ENCODE measurements around the gene NSD1.
"Not testable (repeated sequence)": the region's sequence is repeated elsewhere in the genome, so short reads cannot be mapped to it uniquely, and the experiment has no call there.

The NSD1 gene

DNA sequence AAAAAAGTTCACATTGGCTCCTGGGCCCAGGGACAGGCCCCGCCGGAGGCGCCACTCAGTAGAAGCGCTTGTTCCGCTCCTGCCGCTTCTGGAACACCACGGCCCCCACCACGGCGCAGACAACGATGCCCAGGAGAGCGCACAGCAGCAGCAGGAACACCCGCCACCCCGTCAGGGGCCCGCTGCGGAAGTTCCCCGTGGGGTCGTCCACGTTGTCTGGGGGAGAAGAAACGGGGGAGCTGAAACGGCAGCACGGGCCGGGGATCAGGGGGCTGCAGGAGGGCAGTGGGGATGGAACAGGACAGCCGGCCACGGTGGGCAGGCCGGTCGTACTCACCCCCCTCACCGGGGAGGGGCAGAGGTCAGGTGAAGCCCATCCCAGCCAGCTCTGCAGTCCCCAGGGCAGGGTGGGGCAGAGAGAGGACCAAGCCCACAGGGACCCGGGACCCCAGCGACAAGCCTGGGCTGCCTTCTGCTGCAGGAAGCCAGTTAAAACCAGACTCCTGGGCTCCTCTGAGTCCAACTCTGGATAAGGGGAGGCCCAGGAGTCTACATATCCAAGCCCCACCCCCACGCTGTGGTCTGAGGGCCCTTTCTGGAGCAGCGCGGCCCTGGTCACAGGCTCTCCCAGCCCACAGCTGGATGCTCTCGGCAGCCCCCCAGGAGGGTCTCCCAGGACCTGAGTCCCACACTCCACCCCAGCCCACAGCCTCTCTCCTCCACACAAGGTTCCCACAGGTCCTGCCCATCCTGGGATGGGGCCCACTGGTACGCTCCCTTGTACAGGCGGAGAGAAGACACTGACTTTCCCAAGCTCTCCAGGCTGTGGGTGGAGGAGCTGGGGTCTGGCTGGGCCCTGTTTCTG lies 198.7 kb downstream of the NSD1 start:
- no peak for DNase-seq

DNA sequence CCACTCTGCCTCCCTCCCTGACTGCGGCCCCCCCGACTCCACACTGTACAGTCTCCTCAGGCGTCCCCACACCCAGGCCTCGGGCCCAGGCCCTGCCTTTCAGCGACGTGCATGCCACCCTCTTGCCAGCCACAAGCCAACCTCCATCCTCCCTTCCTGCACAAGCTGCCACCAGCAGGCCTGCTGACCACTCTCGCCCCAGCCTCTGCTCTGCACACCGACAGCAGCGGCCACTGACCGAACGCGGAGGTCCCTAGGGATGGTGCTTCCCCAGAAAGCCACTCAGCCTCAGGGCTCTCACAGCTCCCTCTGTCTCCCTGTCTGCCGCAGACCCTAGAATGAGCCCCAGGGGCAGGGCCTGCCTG lies 199.3 kb downstream of the NSD1 start:
- DNase-seq = no peak

DNA sequence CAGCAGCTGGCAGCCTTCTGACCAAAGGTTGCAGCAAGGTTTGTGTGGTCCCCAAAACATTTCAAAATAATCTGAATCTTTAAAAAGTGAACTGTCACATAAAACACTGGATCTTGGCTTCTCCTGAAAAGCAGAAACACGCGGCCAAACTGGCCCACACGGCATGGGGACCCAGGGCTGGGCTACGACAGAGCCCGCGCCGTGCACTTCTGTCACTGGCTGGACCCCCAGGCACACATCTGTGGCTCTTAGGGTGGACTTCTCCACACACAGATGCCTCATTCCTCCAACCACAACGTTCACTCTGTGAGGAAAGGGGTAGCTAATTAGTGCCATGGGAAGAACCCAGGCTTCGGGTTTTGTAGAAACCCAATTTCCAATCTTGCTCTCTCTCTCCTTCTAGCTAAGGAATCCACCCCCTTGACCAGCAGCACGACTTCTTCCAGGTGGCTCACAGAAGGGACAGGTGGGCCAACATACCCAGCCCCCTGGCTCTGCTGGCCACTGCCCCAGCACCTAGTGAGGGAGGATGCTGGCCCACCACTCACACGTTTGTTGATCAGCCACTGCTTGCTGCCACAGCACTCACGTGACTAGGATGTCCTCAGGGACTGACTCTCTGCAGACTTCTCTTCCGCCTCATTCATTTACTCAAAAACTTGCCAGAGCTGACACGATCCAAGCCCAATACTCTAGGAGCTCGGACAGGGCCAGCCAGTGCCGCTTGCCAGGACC lies 200.0 kb downstream of the NSD1 start:
- DNase-seq = no peak

DNA sequence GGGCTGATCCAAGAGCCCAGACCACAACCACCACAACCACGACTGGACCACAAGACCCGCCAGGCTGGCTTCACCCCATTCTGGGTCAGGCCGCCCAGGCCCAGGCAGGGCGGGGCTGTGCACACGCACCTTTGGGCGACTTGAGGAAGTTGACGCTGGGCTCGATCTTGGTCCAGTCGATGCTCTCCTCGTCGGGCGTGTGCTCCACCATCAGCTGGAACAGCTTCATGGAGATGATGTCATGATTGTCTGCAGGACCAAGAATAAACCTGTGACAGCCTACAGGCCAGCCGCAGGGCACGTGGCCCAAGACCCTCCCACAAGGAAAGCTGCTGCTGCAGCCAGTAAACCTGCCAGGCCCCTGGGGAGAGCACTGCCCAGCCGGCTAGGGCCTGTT lies 200.6 kb downstream of the NSD1 start:
- DNase-seq = no peak

DNA sequence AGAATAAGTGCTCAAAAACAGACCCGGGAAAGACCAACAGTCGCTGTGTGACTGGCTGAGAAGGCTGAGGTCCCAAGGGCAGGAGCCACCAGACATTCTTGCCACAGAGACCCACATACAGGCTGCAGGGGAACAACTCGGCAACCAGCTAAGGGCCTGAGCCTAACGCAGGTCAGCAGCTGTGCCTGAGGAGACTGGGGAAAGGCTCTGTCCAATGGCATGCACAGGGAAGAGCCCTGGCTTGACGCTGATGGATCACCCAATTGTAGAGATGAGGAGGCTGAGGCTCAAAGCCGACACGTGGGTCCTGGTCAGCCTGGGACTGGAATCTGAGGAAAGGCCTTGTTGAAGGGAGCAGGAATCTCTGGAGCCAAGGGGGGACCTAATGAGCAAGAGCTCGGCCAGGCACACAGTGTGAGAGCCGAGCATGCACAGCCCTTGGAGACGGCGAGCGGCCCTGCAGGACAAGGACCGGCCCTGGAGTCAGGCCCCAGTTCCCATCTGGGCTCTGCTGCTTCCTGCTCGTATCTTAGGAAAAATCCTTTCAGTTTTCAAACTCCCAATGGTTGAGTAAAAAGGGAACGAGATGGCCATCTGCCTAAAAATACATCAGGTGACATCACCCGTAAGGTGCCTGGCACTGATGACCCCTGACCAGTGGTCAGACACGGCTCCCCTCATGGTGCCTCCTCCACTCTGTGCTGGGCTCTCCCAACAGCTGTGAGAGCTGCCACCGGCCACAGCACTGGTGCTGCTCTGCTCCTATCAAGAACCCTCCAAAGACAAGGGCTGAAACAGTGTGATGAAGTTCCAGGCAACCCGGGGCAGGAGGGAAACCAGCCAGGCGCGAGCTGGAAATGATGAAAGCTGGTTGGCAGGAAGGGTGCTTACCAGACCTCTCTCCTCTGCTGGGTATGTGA lies 201.5 kb downstream of the NSD1 start:
- DNase-seq = no peak

DNA sequence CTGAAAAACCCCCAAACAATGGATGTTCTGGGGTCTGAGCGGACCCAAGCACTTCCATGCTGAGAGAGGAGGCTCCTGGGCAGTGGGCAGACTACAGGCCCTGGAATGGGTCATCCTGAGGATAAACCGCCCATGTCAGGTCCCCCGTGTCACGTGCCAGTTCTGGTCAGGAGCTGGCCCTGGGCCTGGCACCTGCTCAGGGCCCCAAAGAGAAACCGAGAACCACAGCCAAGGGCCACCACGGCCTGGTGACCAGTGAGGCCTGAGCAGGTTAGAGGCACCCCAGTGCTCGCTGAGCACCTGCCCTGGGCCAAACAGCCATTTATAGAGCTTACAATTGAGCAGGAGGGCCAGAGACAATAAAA lies 202.1 kb downstream of the NSD1 start:
- no peak for DNase-seq

DNA sequence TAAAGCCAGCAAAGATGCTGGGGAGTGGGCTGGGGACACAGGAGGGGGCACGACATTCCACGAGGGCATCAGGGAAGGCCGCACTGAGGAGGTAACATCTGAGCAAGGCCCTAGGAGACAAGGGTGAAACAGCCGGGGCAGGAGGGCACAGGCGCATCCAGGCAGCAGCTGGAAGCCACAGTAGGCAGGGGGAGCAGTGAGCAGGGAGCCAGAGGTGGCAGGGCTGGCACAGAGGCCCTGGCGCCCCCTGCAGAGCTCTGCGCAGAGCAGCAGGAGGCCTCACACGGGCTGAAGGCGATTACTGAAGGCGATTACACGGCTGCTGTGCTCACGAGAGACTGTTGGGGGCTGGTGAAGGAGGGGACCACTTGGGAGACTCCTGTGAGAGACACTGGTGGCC lies 202.5 kb downstream of the NSD1 start:
- DNase-seq = no peak

DNA sequence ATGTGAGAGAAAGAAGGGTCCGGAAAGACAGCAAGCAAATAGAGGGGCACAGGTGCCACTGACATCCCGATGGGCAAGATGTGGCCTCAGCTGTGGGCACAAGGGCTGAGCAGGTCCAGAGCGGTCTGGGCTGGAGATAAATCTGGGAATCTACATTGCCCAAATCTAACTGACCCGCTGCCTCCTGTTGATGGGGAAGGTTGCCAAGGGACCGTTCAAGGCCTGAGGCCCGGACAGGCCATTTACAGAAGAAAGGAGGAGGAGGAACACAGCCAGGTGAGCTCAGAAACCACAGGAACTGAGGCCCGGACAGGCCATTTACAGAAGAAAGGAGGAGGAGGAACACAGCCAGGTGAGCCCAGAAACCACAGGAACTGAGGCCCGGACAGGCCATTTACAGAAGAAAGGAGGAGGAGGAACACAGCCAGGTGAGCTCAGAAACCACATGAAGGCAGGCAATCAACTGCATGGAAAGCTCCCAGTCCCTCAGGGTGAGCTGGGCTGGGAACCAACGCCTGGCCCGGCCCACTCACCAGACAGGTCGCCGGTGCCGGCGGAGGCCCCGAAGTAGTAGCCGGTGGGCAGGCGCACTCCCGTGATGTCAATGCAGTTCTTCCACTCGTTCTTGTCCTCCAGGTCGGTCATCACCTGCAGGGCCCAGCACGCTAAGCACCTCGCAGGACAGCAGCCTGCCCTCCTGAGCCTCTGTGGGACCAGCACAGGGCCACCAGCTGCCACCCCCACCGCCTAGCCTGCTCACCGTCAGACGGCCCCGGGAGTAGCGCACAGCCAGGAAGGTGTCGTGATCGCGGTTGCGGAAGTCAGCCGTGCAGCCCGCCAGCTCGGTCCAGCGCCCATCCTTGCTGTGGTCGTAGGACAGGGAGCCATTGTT lies 203.3 kb downstream of the NSD1 start:
- no peak for DNase-seq

DNA sequence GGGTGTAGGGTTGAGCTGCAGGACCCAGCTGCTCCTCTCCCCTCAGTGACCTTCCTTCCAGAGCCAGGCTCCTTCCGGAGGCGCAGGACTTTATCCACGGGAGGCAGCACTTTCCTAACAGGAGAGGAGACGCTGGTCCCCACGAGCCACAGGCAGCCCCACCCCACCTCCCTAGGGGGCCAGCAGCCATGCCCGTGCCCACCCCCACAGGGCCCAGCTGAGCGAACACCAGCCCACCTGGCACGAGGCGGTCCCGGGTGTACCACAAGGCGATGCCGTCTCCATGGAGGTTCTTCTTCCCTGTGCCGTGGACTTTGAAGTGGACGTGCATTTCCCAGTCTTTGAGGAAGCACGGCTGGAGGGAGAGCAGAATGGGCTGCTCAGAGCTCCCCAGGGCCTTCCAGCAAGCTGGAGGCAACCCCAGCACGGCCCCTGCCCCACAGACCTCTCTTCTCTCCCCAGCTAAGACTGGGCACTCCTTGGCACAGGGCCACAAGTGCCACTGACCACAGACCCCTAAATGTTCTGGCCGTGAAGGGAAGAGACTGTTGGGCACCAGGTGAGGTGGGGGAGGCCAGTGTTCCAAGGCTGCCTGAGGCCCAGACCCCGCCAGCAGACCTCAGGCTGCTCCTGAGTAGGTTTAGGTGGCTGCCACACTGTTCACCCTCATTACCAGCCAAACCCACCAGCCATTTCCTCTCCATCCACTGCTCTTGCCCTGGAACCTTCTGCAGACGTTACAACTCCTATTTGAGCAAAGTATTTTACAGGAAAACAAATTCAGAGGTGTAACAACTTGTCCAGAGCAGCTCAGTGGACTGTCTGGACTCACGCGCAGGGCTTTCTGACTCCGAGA lies 204.9 kb downstream of the NSD1 start:
- no peak for DNase-seq

DNA sequence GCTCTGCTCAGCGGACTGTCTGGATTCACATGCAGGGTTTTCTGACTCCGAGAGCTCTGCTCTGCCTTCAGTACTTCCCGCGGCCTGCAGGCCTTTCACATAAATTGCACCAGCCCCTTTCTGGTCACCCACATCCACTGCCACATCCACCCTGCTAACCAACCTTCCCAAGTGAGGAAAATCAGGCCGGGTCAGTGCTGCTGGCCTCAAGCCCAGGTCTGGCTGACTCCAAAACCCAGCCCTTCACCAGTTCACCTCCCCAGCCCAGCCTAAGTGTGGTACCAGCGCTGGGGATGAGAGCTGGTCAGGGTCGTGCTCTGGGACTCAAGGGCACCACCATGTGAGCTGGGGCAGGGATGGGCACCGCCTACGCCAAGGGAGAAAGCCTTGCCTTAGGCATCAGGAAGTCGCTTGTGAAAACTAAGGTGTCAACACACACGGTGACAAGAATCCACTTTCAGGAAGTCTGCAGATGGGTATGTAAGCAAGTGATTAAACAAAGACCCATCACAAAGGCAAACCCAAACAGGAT lies 205.6 kb downstream of the NSD1 start:
- no peak for DNase-seq

DNA sequence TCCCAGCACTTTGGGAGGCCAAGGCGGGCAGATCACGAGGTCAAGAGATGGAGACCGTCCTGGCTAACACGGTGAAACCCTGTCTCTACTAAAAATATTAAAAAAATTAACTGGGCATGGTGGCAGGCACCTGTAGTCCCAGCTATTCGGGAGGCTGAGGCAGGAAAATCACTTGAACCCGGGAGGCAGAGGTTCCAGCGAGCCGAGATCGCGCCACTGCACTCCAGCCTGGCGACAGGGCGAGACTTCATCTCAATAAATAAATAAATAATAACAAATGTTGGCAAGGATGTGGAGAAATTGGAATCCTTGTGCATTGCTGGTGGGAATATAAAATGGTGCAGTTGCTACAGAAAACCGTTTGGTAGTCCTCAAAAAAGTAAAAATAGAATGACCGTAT lies 209.4 kb downstream of the NSD1 start:
- not testable (repeated sequence) for DNase-seq

DNA sequence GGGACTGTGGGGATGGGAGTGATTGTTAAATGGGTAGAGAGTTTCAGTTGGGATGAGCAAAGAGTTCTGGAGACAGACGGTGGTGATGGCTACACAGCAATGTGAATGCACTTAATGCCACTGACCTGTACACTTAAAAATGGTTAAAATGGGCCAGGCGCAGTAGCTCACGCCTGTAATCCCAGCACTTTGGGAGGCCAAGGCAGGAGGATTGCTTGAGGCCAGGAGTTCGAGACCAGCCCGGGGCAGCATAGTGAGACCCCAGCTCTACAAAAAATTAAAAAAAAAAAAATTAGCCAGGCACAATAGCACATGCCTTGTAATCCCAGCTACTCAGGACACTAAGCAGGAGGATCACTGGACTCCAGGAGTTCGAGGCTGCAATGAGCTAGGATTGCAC lies 210.2 kb downstream of the NSD1 start:
- DNase-seq = no peak

DNA sequence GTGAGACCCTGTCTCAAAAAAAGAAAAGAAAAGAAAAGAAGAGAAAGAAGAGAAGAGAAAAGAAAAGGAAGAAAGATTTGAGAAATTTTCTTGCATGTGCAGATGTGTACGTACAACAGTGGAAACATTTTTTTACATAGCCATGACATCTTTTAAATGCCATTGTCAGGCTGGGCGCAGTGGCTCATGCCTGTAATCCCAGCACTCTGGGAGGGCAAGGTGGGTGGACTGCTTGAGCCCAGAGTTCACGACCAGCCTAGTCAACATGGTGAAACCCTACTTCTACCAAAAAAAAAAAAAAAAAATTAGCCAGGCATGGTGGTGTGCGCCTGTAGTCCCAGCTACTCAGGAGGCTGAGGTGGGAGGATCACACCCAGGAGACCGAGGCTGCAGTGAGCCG lies 211.3 kb downstream of the NSD1 start:
- no peak for DNase-seq

DNA sequence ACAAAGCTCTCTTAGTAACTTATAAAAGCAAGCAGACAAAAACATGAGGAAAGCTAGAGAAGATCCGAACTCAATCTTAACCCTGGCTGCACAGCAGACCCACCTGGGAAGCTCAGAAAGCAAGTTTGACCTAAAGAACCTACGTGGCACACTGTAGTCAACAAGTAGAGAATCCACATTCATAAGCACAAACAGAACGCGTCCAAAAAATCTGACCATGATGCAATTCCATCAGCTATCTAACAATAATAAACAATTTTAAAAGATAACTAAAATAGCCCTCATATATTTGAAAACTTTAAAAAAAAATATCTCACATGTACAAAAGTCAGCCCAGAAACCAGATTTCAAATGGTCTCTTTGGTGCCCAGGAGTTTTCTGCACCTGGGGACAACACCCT lies 213.2 kb downstream of the NSD1 start:
- DNase-seq = no peak

DNA sequence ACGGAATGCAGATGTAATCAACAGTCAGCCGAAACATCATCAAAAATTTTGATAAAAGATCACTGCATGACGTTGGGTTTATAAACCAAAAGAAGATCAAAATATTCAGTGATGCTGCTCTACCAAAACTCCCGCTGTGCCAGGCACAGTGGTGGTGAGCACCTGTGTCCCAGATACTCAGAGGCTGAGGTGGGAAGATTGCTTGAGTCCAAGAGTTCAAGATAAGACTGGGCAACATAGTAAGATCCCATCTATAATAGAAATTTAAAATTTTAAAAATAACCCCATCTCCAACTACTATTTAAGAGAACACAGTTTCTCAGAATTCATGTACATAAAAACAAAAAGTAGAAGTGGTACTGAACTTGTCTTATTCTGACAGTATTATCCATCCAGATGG lies 214.1 kb downstream of the NSD1 start:
- DNase-seq = no peak

DNA sequence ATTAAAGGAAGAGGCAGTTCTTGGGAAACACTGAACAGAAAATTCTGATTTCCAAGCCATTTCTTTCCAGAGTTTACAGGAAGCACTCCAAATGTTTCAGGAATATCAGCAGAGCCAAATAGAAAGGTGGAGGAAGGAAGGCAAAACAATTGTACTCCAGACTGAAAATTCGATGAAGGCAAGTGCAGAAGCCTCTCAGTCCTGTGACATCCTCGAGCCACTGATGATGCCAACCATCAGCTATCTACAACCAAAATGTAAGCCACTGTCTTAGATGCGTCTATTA lies 215.7 kb downstream of the NSD1 start:
- DNase-seq = no peak

DNA sequence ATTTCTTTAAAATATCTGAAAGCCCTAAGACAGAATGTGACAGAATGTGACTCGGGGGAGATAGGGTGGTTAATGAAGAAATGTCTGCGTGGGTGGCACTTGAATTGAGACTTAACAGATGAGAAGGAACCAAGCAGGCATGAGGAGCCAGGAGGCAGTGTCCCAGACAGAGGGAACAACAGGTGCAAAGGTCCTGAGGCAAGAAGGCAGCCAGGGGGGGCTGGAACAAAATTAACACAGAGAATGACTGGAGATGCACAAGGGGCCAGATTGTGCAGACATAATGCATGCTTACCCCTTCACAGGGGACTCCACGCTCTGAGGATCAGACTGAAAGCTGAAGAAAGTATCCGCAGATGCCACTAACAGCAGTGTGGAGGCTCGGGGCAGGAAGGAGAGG lies 216.2 kb downstream of the NSD1 start:
- no peak for DNase-seq

All from NCI-H1930 (cell line).